ENCODE measurements around the gene TCF7. TPM values are rescaled to one million over a fixed set of nuclear protein-coding genes. Genes with fewer than 3 reads are reported as not detected.

Gene TCF7
- total RNA-seq: 3.0 TPM
- long read RNA-seq, partial matches to known transcripts: 1 of 7 reads
- long read RNA-seq, other reads (novel, unspliced or antisense): 5 of 7 reads

DNA sequence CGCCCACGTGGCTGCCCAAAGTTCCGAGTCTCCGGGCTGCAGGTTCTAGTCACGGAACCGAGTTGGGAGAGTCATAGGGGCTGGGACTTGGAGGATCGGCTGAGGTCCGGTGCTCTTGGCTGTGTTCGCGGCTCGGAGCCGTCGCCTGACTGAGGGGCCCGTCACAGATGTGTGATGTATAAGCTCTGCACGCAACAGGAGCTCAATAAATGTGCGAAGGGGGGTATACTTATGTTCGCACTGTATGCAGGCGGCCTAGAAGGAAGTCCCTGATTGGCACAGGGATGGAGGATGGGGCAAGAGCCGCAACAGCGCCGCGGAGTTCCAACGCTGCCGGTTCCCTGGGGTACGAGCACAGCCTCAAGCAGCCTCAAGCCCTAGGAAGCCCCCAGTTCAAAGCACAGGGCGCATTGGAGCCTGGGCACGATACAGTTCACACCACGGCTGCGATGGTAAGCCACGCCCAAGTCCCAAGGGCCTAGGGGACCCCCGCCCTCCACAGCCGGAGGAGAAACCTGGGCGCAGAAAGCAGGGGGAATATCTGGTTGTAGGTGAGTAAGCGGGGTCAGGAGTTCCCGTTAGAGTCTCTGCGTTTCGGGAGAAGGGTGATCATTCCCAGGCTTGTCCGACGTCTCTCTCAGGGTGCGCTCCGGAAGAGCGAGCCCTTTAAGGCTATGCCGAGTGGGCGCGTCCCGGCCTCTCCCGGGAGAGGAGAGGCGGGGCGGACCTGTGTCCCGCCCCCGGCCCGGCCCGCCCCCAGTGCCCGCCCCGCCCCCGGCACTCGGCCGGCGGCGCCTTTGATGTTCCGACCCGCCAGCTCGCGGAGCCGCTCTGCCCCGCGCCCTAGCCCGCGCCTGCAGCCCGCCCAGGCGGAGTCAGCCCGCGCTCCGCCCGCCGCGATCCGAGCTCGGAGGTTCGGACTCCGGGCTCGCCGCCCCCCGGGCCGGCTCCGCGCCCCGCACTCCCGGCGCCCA, at the start of gene TCF7:
TSS of gene TCF7 (plus strand) at position 780 of the 974 bp plus-strand sequence. CDS start 226 bp downstream, outside the sequence.
- no peak within 1 kb of the TSS for H3K27ac ChIP-seq (replicated peaks)
- DNase-seq: peak; percentile 69
- H3K4me3 ChIP-seq: peak within 1 kb of the TSS; percentile 74
- TF ChIP-seq, protein P1, sequence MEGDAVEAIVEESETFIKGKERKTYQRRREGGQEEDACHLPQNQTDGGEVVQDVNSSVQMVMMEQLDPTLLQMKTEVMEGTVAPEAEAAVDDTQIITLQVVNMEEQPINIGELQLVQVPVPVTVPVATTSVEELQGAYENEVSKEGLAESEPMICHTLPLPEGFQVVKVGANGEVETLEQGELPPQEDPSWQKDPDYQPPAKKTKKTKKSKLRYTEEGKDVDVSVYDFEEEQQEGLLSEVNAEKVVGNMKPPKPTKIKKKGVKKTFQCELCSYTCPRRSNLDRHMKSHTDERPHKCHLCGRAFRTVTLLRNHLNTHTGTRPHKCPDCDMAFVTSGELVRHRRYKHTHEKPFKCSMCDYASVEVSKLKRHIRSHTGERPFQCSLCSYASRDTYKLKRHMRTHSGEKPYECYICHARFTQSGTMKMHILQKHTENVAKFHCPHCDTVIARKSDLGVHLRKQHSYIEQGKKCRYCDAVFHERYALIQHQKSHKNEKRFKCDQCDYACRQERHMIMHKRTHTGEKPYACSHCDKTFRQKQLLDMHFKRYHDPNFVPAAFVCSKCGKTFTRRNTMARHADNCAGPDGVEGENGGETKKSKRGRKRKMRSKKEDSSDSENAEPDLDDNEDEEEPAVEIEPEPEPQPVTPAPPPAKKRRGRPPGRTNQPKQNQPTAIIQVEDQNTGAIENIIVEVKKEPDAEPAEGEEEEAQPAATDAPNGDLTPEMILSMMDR (IDR thresholded peaks at IDR 0.05; ENCODE audit: borderline replicate concordance): no peak
- peaks cover 32% of the 10 kb centered on the region for H3K4me1 ChIP-seq
- H3K9me3 ChIP-seq (replicated peaks): no peaks in the 10 kb centered on the region
- peaks cover 30% of the 10 kb centered on the region for H3K27me3 ChIP-seq (ENCODE audit: low read depth)
- no peaks in the 10 kb centered on the region for H3K36me3 ChIP-seq
- intact Hi-C loops (cut with micrococcal nuclease): no loop called here

DNA sequence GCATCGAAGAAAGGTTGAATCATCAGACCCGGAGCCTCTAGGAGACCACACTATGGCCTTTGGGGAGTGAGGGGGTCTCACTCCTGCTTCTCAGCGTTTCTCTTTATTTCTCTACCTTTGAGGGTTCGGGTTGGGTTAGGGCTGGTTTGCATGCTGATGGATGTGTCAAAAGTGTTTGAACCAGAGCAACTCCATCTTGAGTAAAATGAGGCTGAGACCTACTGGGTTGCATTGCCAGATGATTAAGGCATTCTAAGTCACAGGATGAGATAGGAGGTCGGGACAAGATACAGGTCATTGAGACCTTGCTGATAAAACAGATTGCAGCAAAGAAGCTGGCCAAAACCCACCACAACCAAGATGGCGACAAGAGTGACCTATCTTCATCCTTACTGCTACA, 44.9 kb upstream of the TCF7 start:
- TF ChIP-seq, protein P1 (IDR thresholded peaks at IDR 0.05; ENCODE audit: borderline replicate concordance): no peak
- H3K36me3 ChIP-seq: no peaks in the 10 kb centered on the region
- peaks cover 8% of the 10 kb centered on the region for H3K4me1 ChIP-seq
- H3K4me3 ChIP-seq: no peak overlapping the region
- intact Hi-C loops (cut with micrococcal nuclease): no loop called here
- H3K27me3 ChIP-seq (ENCODE audit: low read depth): peaks cover 30% of the 10 kb centered on the region
- no peak for DNase-seq
- H3K27ac ChIP-seq (replicated peaks): no peak overlapping the region
- no peaks in the 10 kb centered on the region for H3K9me3 ChIP-seq (replicated peaks)

DNA sequence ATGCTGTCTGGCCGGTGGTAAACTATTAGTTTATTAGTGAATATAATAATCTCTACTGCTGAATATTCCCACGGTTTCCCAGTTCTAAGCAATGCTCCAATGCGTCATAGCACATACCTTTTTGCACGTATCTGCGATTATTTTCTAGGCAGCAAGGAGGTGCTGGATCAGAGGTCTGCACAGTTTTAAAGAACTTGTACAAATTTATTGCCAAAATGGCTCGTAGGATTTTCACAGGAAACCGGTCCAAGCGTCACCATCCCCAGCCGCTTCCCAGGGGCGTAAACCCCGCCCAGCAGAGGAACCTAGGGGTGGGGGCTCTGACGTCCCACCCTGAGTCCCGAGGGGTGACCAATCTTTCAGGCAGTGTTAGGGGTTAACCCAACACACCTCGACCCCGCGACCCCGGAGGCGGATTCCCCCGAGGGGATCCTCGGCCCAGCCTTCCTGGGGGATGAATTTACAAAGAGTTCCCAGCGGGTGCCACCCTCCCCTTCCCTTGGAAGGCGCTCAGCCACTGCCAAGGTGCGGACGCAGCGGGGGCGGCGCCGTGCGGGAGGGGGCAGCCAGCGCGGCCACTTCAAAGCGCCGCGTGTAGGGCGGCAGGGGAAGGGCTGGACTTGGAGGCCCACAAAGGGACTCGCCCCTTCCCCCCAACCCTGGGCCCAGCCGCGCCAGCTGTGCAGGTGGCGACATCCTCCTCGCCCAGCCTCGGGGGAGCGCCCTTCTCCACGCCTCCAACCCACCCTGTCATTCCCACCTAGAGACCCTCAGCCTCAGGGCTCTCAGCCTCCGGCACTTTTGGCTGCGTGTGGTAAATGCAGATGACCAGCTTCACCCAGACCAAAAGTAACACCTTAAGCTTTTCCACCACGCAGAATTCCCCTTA, 43.5 kb upstream of the TCF7 start:
- TF ChIP-seq, protein P1 (IDR thresholded peaks at IDR 0.05; ENCODE audit: borderline replicate concordance): no peak
- H3K36me3 ChIP-seq: no peaks in the 10 kb centered on the region
- DNase-seq: no peak
- no peaks in the 10 kb centered on the region for H3K9me3 ChIP-seq (replicated peaks)
- intact Hi-C loops (cut with micrococcal nuclease): no loop called here
- H3K4me1 ChIP-seq: peaks cover 8% of the 10 kb centered on the region
- H3K27me3 ChIP-seq (ENCODE audit: low read depth): peaks cover 30% of the 10 kb centered on the region
- H3K27ac ChIP-seq (replicated peaks): no peak overlapping the region
- peak overlapping the region; percentile 59 for H3K4me3 ChIP-seq

GRCh38 chr5:134071614-134072207, 42.8 kb upstream of the TCF7 start:
- Histone ChIP-seq H3K9me3 (replicated peaks) (no peaks in the 10 kb centered on the region), H3K27me3 (ENCODE audit: low read depth) (peaks cover 30% of the 10 kb centered on the region), H3K27ac (replicated peaks) (no peak overlapping the region), H3K4me3 (peak overlapping the region; percentile 59), H3K4me1 (peaks cover 8% of the 10 kb centered on the region), H3K36me3 (no peaks in the 10 kb centered on the region)
- intact Hi-C loops (cut with micrococcal nuclease): no loop called here
- TF ChIP-seq, protein P1 (IDR thresholded peaks at IDR 0.05; ENCODE audit: borderline replicate concordance): no peak
- DNase-seq: no peak

Data from left ventricle myocardium inferior (tissue), 1 donor.